ENCODE results near the gene WDR11.

WDR11 gene

GRCh38 chr10:120850911-120851865, at the start of gene WDR11:
TSS of gene WDR11 (plus strand) at chr10:120851362. CDS start at chr10:120851421, 59 bp downstream.
- peak; percentile 46 for DNase-seq

- DNase-seq = no peak
Measured at GRCh38 chr10:120802935-120803334, 48.2 kb upstream of the WDR11 start.

- no peak for DNase-seq
Measured at GRCh38 chr10:120803972-120804371, 47.2 kb upstream of the WDR11 start.

GRCh38 chr10:120805014-120805812, 45.9 kb upstream of the WDR11 start:
- DNase-seq = no peak

GRCh38 chr10:120806081-120806480, 45.1 kb upstream of the WDR11 start:
- DNase-seq = no peak

- no peak for DNase-seq
Measured at GRCh38 chr10:120810298-120810697, 40.9 kb upstream of the WDR11 start.

GRCh38 chr10:120813085-120813484, 38.1 kb upstream of the WDR11 start:
- DNase-seq = no peak

GRCh38 chr10:120818301-120818700, 32.9 kb upstream of the WDR11 start:
- DNase-seq = no peak

GRCh38 chr10:120819366-120819765, 31.8 kb upstream of the WDR11 start:
- DNase-seq = no peak

- no peak for DNase-seq
Measured at GRCh38 chr10:120823266-120823665, 27.9 kb upstream of the WDR11 start.

GRCh38 chr10:120824881-120825309, 26.3 kb upstream of the WDR11 start:
- DNase-seq = peak; percentile 8

- DNase-seq = no peak
Measured at GRCh38 chr10:120825878-120826769, 25.0 kb upstream of the WDR11 start.

- no peak for DNase-seq
Measured at GRCh38 chr10:120827251-120827875, 23.8 kb upstream of the WDR11 start.

- DNase-seq = no peak
Measured at GRCh38 chr10:120828763-120829319, 22.3 kb upstream of the WDR11 start.

GRCh38 chr10:120832106-120832505, 19.1 kb upstream of the WDR11 start:
- DNase-seq = no peak

GRCh38 chr10:120833222-120833928, 17.8 kb upstream of the WDR11 start:
- DNase-seq = no peak

GRCh38 chr10:120835603-120836002, 15.6 kb upstream of the WDR11 start:
- no peak for DNase-seq

- DNase-seq = no peak
Measured at GRCh38 chr10:120838941-120839340, 12.2 kb upstream of the WDR11 start.

- no peak for DNase-seq
Measured at GRCh38 chr10:120841522-120842189, 9.5 kb upstream of the WDR11 start.

- DNase-seq = no peak
Measured at GRCh38 chr10:120854388-120854787, 3.2 kb downstream of the WDR11 start.
